Endodermal cell (in vitro differentiated cells): ENCODE results near the gene CCDC70. TPM values are rescaled to one million over a fixed set of nuclear protein-coding genes. Genes with fewer than 3 reads are reported as not detected.

ENCODE experiments used
- DNase-seq: peaks from one replicate; pipeline ENCODE4 v3.0.0-alpha.2; 2017
- H3K27ac ChIP-seq: 2 replicates; pipeline ENCODE4 v1.5.1; 2013; ENCODE audit warnings: mild to moderate bottlenecking, low read depth, low read length, moderate library complexity
- H3K27me3 ChIP-seq: 2 replicates; pipeline ENCODE4 v1.6.1; 2013; ENCODE audit warnings: mild to moderate bottlenecking, low read length, moderate library complexity; ENCODE audit not compliant: insufficient read depth, control insufficient read depth, poor library complexity, severe bottlenecking
- H3K36me3 ChIP-seq: 2 replicates; pipeline ENCODE4 v1.7.0; 2013; ENCODE audit warnings: mild to moderate bottlenecking, low read length, moderate library complexity; ENCODE audit not compliant: control insufficient read depth, insufficient read depth
- H3K4me1 ChIP-seq: one replicate; pipeline ENCODE4 v1.7.0; 2013; ENCODE audit warnings: low read length; ENCODE audit not compliant: control insufficient read depth, insufficient read depth
- H3K4me3 ChIP-seq: 2 replicates; pipeline ENCODE4 v1.5.1; 2013; ENCODE audit warnings: mild to moderate bottlenecking, low read length, moderate library complexity
- H3K9ac ChIP-seq: 2 replicates; pipeline ENCODE4 v1.6.1; 2013; ENCODE audit warnings: mild to moderate bottlenecking, low read length, moderate library complexity; ENCODE audit not compliant: poor library complexity, severe bottlenecking; ENCODE audit errors: extremely low read depth
- H3K9me3 ChIP-seq: 2 replicates; pipeline ENCODE4 v1.6.1; 2013; ENCODE audit warnings: mild to moderate bottlenecking, low read length, moderate library complexity; ENCODE audit not compliant: control insufficient read depth
- H3K27ac Mint-ChIP-seq: 2 replicates; pipeline ENCODE4 v1.8.0; 2020; ENCODE audit warnings: mixed read lengths
- H3K27me3 Mint-ChIP-seq: 2 replicates; pipeline ENCODE4 v1.8.0; 2021; ENCODE audit warnings: mild to moderate bottlenecking, mixed read lengths; ENCODE audit not compliant: insufficient read depth
- H3K36me3 Mint-ChIP-seq: 2 replicates; pipeline ENCODE4 v1.8.0; 2020; ENCODE audit warnings: low read depth, mixed read lengths
- H3K4me1 Mint-ChIP-seq: 2 replicates; pipeline ENCODE4 v1.8.0; 2020; ENCODE audit warnings: mixed read lengths
- H3K4me3 Mint-ChIP-seq: 2 replicates; pipeline ENCODE4 v1.8.0; 2020; ENCODE audit warnings: mild to moderate bottlenecking, moderate library complexity, mixed read lengths
- H3K9me3 Mint-ChIP-seq: 2 replicates; pipeline ENCODE4 v1.8.0; 2020; ENCODE audit warnings: mild to moderate bottlenecking, mixed read lengths
- WGBS, 2 experiments: methylation state at CpG; one replicate each; pipeline versions ENCODE4 v1.1.5 to v1.1.7; 2013; ENCODE audit warnings: missing lambda C conversion rate in 2 of 2, mixed read lengths in 1 of 2; ENCODE audit not compliant: insufficient coverage in 1 of 2, insufficient read length in 1 of 2; 5-methylcytosine and 5-hydroxymethylcytosine counted together
- total RNA-seq, 2 donors: library from RNA; stranded (reverse); fragmentation: NEBNext Ultra II Directional in 1 of 2; extraction: Animal tissue kit (Norgen Biotek cat#: 25700) in 1 of 2; gene quantifications; 2 replicates in 1 of 2; 3 replicates in 1 of 2; pipeline ENCODE4 v1.2.1, GENCODE V29; 2021
- TF ChIP-seq, protein P1 (sequence below): fragments of 200-600 bp; sonication (generic); conservative IDR thresholded peaks from 2 replicates; pipeline ENCODE4 v1.5.0; 2021; ENCODE audit warnings: antibody characterized with exemption, mild to moderate bottlenecking

The CCDC70 gene
- total RNA-seq, 2 donors from 2014 or later, result not detected

DNA sequence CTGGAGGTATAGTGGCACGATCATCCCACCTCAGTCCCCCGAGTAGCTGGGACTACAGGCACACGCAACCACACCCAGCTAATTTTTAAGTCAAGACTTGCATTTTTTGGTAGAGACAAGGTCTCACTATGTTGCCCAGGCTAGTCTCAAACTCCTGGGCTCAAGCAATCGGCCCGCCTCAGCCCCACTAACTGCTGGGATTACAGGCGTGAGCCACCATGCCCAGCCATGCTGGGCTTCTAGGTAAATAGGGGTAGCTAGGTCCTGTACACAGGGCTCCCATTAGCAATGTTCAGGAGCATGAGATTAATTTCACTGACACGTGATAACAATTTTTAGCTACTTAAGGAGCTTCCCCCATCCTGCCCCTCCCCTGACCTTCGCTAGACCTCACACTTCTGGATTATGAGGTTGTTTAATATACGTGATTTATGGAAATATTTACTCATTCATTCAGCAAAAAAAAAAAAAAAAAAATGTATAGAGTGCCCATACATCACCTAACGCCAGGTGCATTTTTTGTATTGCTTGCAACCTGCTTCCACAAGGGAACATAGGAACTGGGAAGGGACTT, 36.0 kb upstream of the CCDC70 start:
- Mint-ChIP-seq H3K9me3 (no peaks in the 10 kb centered on the region), H3K27ac (no peak overlapping the region), H3K36me3 (no peaks in the 10 kb centered on the region), H3K27me3 (no peaks in the 10 kb centered on the region), H3K4me3 (no peak overlapping the region), H3K4me1 (peaks cover 12% of the 10 kb centered on the region)
- Histone ChIP-seq H3K9me3 (no peaks in the 10 kb centered on the region), H3K4me1 (no peaks in the 10 kb centered on the region), H3K27me3 (no peaks in the 10 kb centered on the region), H3K4me3 (no peak overlapping the region), H3K36me3 (no peaks in the 10 kb centered on the region), H3K9ac (no peak overlapping the region), H3K27ac (no peak overlapping the region)
- TF ChIP-seq, protein P1, sequence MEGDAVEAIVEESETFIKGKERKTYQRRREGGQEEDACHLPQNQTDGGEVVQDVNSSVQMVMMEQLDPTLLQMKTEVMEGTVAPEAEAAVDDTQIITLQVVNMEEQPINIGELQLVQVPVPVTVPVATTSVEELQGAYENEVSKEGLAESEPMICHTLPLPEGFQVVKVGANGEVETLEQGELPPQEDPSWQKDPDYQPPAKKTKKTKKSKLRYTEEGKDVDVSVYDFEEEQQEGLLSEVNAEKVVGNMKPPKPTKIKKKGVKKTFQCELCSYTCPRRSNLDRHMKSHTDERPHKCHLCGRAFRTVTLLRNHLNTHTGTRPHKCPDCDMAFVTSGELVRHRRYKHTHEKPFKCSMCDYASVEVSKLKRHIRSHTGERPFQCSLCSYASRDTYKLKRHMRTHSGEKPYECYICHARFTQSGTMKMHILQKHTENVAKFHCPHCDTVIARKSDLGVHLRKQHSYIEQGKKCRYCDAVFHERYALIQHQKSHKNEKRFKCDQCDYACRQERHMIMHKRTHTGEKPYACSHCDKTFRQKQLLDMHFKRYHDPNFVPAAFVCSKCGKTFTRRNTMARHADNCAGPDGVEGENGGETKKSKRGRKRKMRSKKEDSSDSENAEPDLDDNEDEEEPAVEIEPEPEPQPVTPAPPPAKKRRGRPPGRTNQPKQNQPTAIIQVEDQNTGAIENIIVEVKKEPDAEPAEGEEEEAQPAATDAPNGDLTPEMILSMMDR, result no peak
- 91 to 93% methylated on average over 4 to 8 of the region's 10 CpGs for WGBS, 2 experiments
- DNase-seq, result no peak

DNA sequence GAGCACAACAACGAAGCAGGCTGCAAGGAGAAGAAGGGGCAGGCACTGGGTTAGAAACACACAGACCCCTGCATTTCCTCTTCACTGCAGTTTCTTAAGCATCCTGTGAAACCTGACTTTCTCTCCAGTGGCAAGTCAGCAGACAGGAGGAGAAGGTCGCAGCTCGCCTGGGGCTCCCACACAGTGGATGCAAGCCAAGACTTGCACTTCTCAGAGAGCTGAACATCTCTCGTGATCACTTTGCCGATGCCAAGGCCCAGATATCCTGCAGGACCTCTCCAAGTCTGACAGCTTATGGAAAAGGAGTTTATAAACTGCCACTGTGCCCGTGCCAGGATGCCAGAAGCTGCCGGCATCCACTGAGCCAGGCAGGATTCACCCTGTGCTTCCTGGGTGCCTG, 35.2 kb upstream of the CCDC70 start:
- Mint-ChIP-seq H3K27me3 (no peaks in the 10 kb centered on the region), H3K4me1 (peaks cover 6% of the 10 kb centered on the region), H3K27ac (no peak overlapping the region), H3K4me3 (no peak overlapping the region), H3K36me3 (no peaks in the 10 kb centered on the region), H3K9me3 (no peaks in the 10 kb centered on the region)
- Histone ChIP-seq H3K9me3 (no peaks in the 10 kb centered on the region), H3K4me3 (no peak overlapping the region), H3K4me1 (no peaks in the 10 kb centered on the region), H3K9ac (no peak overlapping the region), H3K36me3 (no peaks in the 10 kb centered on the region), H3K27ac (no peak overlapping the region), H3K27me3 (no peaks in the 10 kb centered on the region)
- TF ChIP-seq, protein P1, result no peak
- DNase-seq, result no peak
- WGBS, 2 experiments, result 91 to 96% methylated on average over 7 of the region's 7 CpGs

DNA sequence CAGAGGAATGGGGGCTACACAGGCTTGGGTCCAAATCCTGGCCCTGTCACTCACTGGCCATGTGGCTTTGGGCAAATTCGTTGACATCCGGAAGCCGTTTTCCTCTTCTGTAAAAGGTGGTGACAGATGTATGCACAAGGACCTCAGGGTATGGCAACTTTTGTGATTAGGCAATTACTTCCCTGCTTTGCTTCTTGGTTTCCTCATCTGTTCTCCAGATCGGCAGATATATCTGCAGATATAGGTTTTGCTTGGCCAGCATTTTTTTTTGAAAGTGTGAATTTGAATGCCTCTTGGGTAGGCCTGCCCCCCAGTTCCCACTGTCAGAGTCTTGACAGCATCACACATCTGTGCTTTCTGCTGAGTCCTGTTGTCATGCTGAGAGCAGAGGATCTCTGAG, 34.5 kb upstream of the CCDC70 start:
- no peak overlapping the region for H3K9ac ChIP-seq
- no peak for DNase-seq
- H3K9me3 ChIP-seq, result no peaks in the 10 kb centered on the region
- no peaks in the 10 kb centered on the region for H3K36me3 Mint-ChIP-seq
- H3K27ac Mint-ChIP-seq, result no peak overlapping the region
- H3K4me3 ChIP-seq, result no peak overlapping the region
- no peak overlapping the region for H3K27ac ChIP-seq
- H3K9me3 Mint-ChIP-seq, result no peaks in the 10 kb centered on the region
- peaks cover 4% of the 10 kb centered on the region for H3K4me1 Mint-ChIP-seq
- 93 to 100% methylated on average over 3 to 4 of the region's 4 CpGs for WGBS, 2 experiments
- H3K27me3 ChIP-seq, result no peaks in the 10 kb centered on the region
- H3K4me3 Mint-ChIP-seq, result no peak overlapping the region
- no peaks in the 10 kb centered on the region for H3K4me1 ChIP-seq
- H3K36me3 ChIP-seq, result no peaks in the 10 kb centered on the region
- H3K27me3 Mint-ChIP-seq, result no peaks in the 10 kb centered on the region
- TF ChIP-seq, protein P1, result no peak
